ENCODE results near the gene CYP4A22.
"Not testable (repeated sequence)": the region's sequence is repeated elsewhere in the genome, so short reads cannot be mapped to it uniquely, and the experiment has no call there.

GRCh38 chr1:47156457-47156856 is 19.2 kb downstream of the CYP4A22 start:
- TF ChIP-seq REST (IDR thresholded peaks at IDR 0.05; ENCODE audit: insufficient read depth in 1 of 2, low read depth in 2 of 2, low read length in 1 of 2); CTCF (IDR thresholded peaks at IDR 0.05); TCF7L2 (IDR thresholded peaks at IDR 0.05; ENCODE audit: low read depth, low read length): not testable (repeated sequence)

Measured in Panc1 (cell line).